GM18907 (cell line): ENCODE results near the gene HSPA2.
"Not testable (repeated sequence)": the region's sequence is repeated elsewhere in the genome, so short reads cannot be mapped to it uniquely, and the experiment has no call there.

Experiments
- ATAC-seq: cut with Tn5 transposase; IDR thresholded peaks from one replicate; pipeline ENCODE4 v1.9.1; 2021; ENCODE audit warnings: mild to moderate bottlenecking, moderate library complexity; ENCODE audit not compliant: unreplicated experiment

Gene HSPA2

GRCh38 chr14:64513271-64513670 is 27.3 kb upstream of the HSPA2 start:
- no peak for ATAC-seq

DNA sequence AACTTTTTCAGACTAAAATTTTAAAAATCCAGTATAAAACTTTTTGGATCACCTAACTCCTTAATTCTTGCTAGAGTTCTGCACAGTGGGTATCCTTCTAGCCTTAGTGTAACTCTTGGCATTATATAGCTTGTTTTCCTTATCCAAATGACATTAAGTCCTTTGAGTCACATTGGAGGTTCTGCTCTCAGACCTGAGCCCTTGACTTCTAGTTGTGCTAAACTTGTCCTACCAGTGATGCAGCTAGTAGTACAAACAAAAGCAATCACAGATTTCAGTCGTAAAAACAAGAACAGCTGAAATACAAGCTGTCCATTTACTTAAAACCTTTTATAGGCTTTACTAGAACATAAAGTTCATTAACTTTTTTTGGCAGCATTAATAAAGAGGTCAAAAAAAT is 25.5 kb upstream of the HSPA2 start:
- no peak for ATAC-seq

- no peak for ATAC-seq
Measured at GRCh38 chr14:64516969-64517368, 23.6 kb upstream of the HSPA2 start.

GRCh38 chr14:64517667-64518066 is 22.9 kb upstream of the HSPA2 start:
- ATAC-seq = not testable (repeated sequence)

DNA sequence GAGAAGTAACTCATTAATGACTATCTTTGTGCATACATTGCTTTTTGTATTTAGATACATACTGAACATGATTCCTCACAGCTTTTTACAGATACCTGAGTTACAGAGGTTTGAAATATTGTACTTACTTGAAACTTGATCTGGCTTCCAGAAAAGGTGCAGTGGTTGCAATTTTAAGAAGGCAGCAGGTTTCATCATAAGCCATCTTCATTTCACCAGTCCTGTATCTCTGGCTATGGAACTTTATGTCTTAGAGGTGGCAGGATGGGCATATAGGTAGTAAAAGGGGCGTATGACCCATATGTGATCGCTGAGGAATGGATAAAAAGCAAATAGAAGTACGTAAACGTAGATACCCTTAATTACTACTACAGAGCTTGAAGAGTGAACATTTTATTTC is 22.3 kb upstream of the HSPA2 start:
- no peak for ATAC-seq

GRCh38 chr14:64520699-64521098 is 19.8 kb upstream of the HSPA2 start:
- no peak for ATAC-seq

DNA sequence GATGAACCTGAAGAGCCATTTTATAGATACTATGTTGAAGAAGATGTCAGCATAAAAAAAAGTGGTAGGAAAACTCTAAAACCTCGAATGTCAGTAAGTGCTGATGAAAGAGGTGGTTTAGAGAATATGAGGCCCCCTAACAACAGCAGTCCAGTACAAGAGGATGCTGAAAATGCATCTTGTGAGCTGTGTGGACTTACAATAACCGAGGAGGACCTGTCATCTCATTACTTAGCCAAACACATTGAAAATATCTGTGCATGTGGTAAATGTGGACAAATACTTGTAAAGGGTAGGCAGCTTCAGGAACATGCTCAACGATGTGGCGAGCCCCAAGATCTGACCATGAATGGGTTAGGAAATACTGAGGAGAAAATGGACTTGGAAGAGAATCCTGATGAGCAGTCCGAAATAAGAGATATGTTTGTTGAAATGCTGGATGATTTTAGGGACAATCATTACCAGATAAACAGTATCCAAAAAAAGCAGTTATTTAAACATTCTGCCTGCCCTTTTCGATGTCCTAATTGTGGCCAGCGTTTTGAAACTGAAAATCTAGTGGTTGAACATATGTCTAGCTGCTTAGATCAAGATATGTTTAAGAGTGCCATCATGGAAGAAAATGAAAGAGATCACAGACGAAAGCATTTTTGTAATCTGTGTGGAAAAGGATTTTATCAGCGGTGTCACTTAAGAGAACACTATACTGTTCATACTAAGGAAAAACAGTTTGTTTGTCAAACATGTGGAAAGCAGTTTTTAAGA is 17.8 kb upstream of the HSPA2 start:
- ATAC-seq = no peak

DNA sequence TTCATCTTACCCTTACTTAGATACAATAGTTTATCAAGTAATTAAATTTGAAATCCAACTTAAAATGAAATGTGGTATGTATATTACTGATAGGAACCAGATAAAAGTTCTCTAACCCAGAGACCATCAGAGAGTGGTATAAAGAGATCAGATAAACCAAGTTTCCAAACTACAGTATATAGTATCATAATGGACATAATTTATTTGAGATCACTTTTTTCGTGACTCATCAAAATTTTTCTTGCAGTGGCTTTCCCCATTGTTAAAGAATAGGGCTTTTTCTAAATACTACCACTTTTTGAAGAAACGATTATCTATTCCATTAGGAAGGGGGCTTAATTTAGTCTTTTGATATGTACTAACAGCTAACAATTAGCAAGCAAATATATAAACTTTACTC is 15.2 kb upstream of the HSPA2 start:
- ATAC-seq = no peak

GRCh38 chr14:64531567-64531966 is 9.0 kb upstream of the HSPA2 start:
- no peak for ATAC-seq

DNA sequence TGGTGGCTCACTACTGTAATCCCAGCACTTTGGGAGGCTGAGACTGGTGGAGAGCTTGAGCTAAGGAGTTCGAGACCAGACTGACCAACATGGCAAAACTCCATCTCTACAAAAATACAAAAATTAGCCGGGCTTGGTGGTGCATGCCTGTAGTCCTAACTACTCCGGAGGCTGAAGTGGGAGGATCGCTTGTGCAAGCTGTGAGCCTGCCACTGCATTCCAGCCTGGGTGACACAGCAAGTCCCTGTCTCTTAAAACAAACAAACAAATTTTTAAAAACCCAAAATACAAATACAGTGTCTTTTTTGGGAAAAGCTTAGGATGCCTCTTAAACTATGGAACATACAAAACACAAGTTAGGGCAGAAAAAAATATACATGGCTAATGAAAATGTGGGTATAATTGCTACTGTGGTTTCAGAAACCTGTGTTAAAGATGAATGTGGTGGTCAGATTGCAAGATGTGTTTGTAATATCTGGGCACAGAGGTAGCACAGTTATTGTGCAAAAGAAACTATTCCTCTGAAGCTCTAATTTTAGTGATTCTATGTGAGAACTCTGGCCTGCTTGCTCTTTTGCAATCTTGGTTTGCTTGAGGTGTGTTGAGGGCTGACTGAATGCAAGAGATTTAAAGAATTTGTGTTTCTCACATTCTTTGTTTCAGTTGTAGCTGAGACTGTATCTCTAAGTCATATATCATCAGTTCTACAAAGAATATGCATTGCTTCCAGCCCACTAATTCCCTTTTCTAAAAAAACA is 3.9 kb upstream of the HSPA2 start:
- ATAC-seq = no peak

- ATAC-seq = no peak
Measured at GRCh38 chr14:64541261-64541971, 875 bp downstream of the HSPA2 start.

DNA sequence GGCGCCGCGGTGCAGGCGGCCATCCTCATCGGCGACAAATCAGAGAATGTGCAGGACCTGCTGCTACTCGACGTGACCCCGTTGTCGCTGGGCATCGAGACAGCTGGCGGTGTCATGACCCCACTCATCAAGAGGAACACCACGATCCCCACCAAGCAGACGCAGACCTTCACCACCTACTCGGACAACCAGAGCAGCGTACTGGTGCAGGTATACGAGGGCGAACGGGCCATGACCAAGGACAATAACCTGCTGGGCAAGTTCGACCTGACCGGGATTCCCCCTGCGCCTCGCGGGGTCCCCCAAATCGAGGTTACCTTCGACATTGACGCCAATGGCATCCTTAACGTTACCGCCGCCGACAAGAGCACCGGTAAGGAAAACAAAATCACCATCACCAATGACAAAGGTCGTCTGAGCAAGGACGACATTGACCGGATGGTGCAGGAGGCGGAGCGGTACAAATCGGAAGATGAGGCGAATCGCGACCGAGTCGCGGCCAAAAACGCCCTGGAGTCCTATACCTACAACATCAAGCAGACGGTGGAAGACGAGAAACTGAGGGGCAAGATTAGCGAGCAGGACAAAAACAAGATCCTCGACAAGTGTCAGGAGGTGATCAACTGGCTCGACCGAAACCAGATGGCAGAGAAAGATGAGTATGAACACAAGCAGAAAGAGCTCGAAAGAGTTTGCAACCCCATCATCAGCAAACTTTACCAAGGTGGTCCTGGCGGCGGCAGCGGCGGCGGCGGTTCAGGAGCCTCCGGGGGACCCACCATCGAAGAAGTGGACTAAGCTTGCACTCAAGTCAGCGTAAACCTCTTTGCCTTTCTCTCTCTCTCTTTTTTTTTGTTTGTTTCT is 1.7 kb downstream of the HSPA2 start:
- no peak for ATAC-seq

DNA sequence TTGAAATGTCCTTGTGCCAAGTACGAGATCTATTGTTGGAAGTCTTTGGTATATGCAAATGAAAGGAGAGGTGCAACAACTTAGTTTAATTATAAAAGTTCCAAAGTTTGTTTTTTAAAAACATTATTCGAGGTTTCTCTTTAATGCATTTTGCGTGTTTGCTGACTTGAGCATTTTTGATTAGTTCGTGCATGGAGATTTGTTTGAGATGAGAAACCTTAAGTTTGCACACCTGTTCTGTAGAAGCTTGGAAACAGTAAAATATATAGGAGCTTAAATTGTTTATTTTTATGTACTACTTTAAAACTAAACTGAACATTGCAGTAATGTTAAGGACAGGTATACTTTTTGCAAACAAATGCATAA is 2.3 kb downstream of the HSPA2 start:
- ATAC-seq = no peak

- ATAC-seq = no peak
Measured at GRCh38 chr14:64544607-64545312, 4.2 kb downstream of the HSPA2 start.

GRCh38 chr14:64549016-64549415 is 8.5 kb downstream of the HSPA2 start:
- no peak for ATAC-seq

DNA sequence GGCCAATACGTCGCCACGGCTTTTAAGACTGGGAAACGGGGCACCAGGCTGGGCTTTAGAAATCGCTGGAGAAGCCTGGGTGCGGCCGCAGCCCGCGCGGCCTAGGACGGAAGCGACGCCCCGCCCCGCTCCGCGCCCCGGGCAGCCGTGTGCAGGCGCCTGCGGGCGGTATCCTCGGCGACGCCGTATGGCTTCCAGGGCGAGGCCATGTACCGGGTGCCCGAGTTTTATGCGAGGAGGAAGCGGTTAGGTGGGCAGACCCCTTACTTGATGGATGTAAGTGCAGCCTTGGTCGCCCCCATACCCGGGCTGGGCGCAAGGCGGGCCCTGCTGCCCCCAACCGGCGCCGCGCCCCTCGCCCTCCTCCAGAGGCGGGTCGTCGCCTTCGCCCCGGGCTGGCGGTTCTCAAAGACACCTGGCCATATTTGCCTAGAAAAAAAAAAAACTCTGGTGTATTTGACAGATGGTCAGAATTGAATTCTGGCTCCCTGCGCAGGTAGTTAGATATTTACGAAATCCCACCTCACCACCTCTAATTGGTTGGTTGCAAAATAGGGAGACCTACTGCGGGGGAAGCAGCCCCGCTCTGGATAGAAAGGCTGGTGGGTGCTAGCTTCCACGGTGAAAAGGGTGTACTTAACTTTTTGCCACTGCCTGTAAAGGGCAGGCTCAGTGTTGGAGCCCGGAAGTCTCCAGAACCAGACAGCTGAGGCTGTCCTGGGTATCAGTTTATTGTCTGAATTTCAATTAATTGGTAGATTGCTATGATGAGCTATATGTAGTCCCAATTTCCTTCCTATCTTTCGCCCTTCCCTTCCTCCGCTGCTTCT is 9.5 kb downstream of the HSPA2 start, which contains the start of gene PPP1R36:
Gene PPP1R36, plus strand, starts transcription at position 171 of the 830 bp plus-strand sequence. Its CDS starts 37 bp downstream, at position 208.
- ATAC-seq = no peak

DNA sequence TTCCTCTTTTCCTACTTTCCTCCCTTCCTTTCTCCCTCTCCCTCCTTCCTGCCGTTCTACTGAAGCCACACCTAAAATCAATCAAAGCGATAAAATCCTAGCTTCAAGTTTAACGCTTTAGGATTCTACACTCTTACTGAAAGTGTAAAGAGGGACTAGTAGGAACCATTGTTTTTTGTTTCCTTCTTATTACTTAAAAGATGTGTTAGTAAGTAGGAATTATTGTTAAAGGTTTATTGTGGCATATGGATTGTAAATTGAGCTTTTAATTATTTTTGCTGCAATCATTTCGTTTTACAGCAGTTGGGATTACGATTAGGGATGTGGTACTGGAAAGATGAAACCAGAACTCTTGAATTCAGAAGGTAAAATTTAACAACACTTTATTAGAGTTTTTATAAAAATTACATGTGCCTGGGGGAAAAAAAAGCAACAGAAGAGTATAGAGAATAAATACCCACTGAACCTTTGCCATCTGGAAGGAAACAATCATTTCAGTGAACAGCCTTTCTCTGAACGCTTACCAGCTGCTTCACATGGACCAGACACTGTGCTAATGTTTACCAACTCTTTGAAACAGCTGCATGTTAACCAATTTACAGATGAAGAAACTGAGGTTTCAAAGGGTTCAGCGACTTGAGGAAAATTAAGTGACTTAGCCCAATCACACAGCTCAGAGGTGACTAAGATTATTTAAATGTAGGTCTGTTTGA is 10.2 kb downstream of the HSPA2 start:
- ATAC-seq = no peak

GRCh38 chr14:64554556-64554955 is 14.0 kb downstream of the HSPA2 start:
- ATAC-seq = no peak

GRCh38 chr14:64556526-64556925 is 16.0 kb downstream of the HSPA2 start:
- no peak for ATAC-seq
